Endothelial cell of umbilical vein (primary cell): ENCODE data around the gene CCDC183. TPM values are rescaled to one million over a fixed set of nuclear protein-coding genes. Genes with fewer than 3 reads are reported as not detected.

Experiments
- BruUV-seq: library from RNA; stranded (reverse); fragments of 400-500 nt; replicated peaks from 2 replicates; lab custom pipeline; 2021; lab: Mats Ljungman, UMichigan
- CTCF ChIA-PET: fragments of 300-600, 350-600 bp; sonication (Branson Sonifier 250); formaldehyde crosslinking; loops from one replicate; lab custom pipeline; 2021; ENCODE audit warnings: antibody characterized with exemption, inconsistent platforms; lab: Charles Lee
- POLR2A ChIA-PET: fragments of 300-600, 350-600 bp; sonication (Branson Sonifier 250); formaldehyde crosslinking; loops from one replicate; lab custom pipeline; 2021; ENCODE audit warnings: antibody characterized with exemption, inconsistent platforms; lab: Charles Lee
- DNase-seq: peaks from one replicate; pipeline ENCODE4 v3.0.0-alpha.2; 2011; ENCODE audit warnings: low read depth, low spot score
- FAIRE-seq: peaks from 2 replicates; lab custom pipeline; 2011; peaks lifted over from hg19 to GRCh38; lab: Jason Lieb, UNC
- H2AFZ ChIP-seq: 2 replicates; pipeline ENCODE4 v1.6.0; 2012; ENCODE audit warnings: low read depth, low read length, control low read depth, inconsistent platforms
- H3K27ac ChIP-seq: 2 replicates; pipeline ENCODE4 v1.5.1; 2011; ENCODE audit warnings: low read depth, mild to moderate bottlenecking, control low read depth, low read length, moderate library complexity; ENCODE audit not compliant: insufficient read depth
- H3K27me3 ChIP-seq, 2 experiments: 2 replicates each; pipeline versions ENCODE4 v1.6.0 to v1.6.1; 2011; ENCODE audit warnings: low read length in 2 of 2, mixed read lengths in 1 of 2; ENCODE audit not compliant: control insufficient read depth in 2 of 2, insufficient read depth in 2 of 2
- H3K36me3 ChIP-seq, 2 experiments: 2 replicates in 1 of 2; 3 replicates in 1 of 2; pipeline ENCODE4 v1.5.1; 2011; ENCODE audit warnings: low read length in 2 of 2, mild to moderate bottlenecking in 1 of 2, moderate library complexity in 1 of 2; ENCODE audit not compliant: control insufficient read depth in 2 of 2, insufficient read depth in 2 of 2; ENCODE audit errors: extremely low read depth in 1 of 2
- H3K4me1 ChIP-seq: 3 replicates; pipeline ENCODE4 v1.5.1; 2011; ENCODE audit warnings: mild to moderate bottlenecking, low read length; ENCODE audit not compliant: control insufficient read depth, insufficient read depth; ENCODE audit errors: extremely low read depth
- H3K4me2 ChIP-seq: 2 replicates; pipeline ENCODE4 v1.6.1; 2011; ENCODE audit warnings: low read length, control low read depth, mixed read lengths; ENCODE audit not compliant: insufficient read depth
- H3K4me3 ChIP-seq, 3 experiments: fragments of 200-600 bp in 1 of 3; sonication (generic), shearing (Covaris generic) in 1 of 3; replicated peaks in 1 of 3; 2 replicates each; pipeline ENCODE4 v1.5.1; 2011 to 2016; ENCODE audit warnings: control low read depth in 3 of 3, low read length in 3 of 3, mild to moderate bottlenecking in 2 of 3, inconsistent platforms in 1 of 3, low read depth in 1 of 3, moderate library complexity in 1 of 3; ENCODE audit not compliant: insufficient read depth in 1 of 3
- H3K79me2 ChIP-seq: 2 replicates; pipeline ENCODE4 v1.6.0; 2012; ENCODE audit warnings: low read length, inconsistent platforms; ENCODE audit not compliant: control insufficient read depth, insufficient read depth
- H3K9ac ChIP-seq: replicated peaks from 2 replicates; pipeline ENCODE3; 2011; ENCODE audit warnings: low read length, control low read depth; ENCODE audit not compliant: insufficient read depth; ENCODE audit errors: extremely low read depth
- H3K9me1 ChIP-seq: replicated peaks from 3 replicates; pipeline ENCODE4 v1.6.0; 2011; ENCODE audit warnings: mild to moderate bottlenecking, low read length; ENCODE audit not compliant: control insufficient read depth, insufficient read depth; ENCODE audit errors: extremely low read depth
- H3K9me3 ChIP-seq: replicated peaks from 2 replicates; pipeline ENCODE4 v1.5.1; 2012; ENCODE audit warnings: low read length, inconsistent platforms; ENCODE audit not compliant: control insufficient read depth, insufficient read depth
- H4K20me1 ChIP-seq: replicated peaks from 2 replicates; pipeline ENCODE3; 2011; ENCODE audit warnings: mild to moderate bottlenecking, low read length; ENCODE audit not compliant: control insufficient read depth, insufficient read depth; ENCODE audit errors: extremely low read depth
- EZH2 ChIP-seq: IDR thresholded peaks from 2 replicates; pipeline ENCODE4 v1.6.1; 2012; ENCODE audit warnings: borderline replicate concordance, low read depth, mild to moderate bottlenecking, moderate library complexity, low read length, inconsistent platforms; ENCODE audit not compliant: severe bottlenecking
- FOS ChIP-seq: IDR thresholded peaks from 2 replicates; pipeline ENCODE4 v1.6.1; 2011; ENCODE audit warnings: mild to moderate bottlenecking, low read length, moderate library complexity, borderline replicate concordance; ENCODE audit not compliant: insufficient read depth
- GATA2 ChIP-seq: IDR thresholded peaks from 2 replicates; pipeline ENCODE4 v1.7.0; 2011; ENCODE audit warnings: low read depth, mild to moderate bottlenecking, moderate library complexity, mixed read lengths, low read length; ENCODE audit not compliant: insufficient read length, insufficient read depth
- JUN ChIP-seq: IDR thresholded peaks from 2 replicates; pipeline ENCODE4 v1.6.1; 2011; ENCODE audit warnings: borderline replicate concordance, low read depth; ENCODE audit not compliant: insufficient read length, insufficient read depth
- MYC ChIP-seq: IDR thresholded peaks from one replicate; pipeline ENCODE4 v1.6.1; 2011; ENCODE audit warnings: mild to moderate bottlenecking, low read depth, low read length
- POLR2A ChIP-seq: IDR thresholded peaks from 2 replicates; pipeline ENCODE4 v1.6.1; 2012; ENCODE audit warnings: low read depth, mild to moderate bottlenecking, control low read depth, low read length
- POLR2AphosphoS5 ChIP-seq: IDR thresholded peaks from 2 replicates; pipeline ENCODE4 v1.6.1; 2012; ENCODE audit warnings: low read depth, mild to moderate bottlenecking, control low read depth, low read length, moderate library complexity; ENCODE audit not compliant: insufficient read depth
- dilution Hi-C: fragments of 300-500 bp; cut with MboI; formaldehyde crosslinking; loops from one replicate; pipeline ENCODE4 v1.15.0; 2019; ENCODE audit warnings: low sequenced_read_pairs; ENCODE audit not compliant: extremely low pct_ligation_motif_present
- intact Hi-C: fragments of 100-400 bp; cut with micrococcal nuclease; formaldehyde crosslinking; loops from one replicate; pipeline ENCODE4 v1.10.0; 2022
- polyA plus RNA-seq, 4 experiments: library from polyadenylated mRNA; depleted of rRNA in 3 of 4; stranded (reverse) in 3 of 4; unstranded in 1 of 4; fragments of >200 nt; gene quantifications; 2 replicates each; pipeline versions ENCODE4 v1.2.1 to v1.2.3, GENCODE V29; 2011 to 2012; ENCODE audit warnings: missing spikeins in 1 of 4
- total RNA-seq: library from RNA; stranded (reverse); gene quantifications from 2 replicates; pipeline ENCODE4 v1.2.3, GENCODE V29; 2021
- TF ChIP-seq, protein P1 (sequence below): IDR thresholded peaks from 2 replicates; pipeline ENCODE4 v1.6.1; 2011; ENCODE audit not compliant: insufficient read depth, insufficient read length
- TF ChIP-seq, protein P2 (sequence below), 2 donors: IDR thresholded peaks; 1 replicate in 1 of 2; 2 replicates in 1 of 2; pipeline ENCODE4 v1.5.1; 2011; ENCODE audit warnings: low read length in 2 of 2, mild to moderate bottlenecking in 2 of 2, moderate library complexity in 2 of 2, control low read depth in 1 of 2, inconsistent platforms in 1 of 2, low read depth in 1 of 2; ENCODE audit not compliant: insufficient read depth in 1 of 2; ENCODE audit errors: extremely low read depth in 1 of 2

Gene CCDC183
- total and polyA plus RNA-seq, 2 donors (not counting 3 experiments of a cell fraction or from before 2014, with no cell fraction given): 0.50 TPM; not detected in 1

DNA sequence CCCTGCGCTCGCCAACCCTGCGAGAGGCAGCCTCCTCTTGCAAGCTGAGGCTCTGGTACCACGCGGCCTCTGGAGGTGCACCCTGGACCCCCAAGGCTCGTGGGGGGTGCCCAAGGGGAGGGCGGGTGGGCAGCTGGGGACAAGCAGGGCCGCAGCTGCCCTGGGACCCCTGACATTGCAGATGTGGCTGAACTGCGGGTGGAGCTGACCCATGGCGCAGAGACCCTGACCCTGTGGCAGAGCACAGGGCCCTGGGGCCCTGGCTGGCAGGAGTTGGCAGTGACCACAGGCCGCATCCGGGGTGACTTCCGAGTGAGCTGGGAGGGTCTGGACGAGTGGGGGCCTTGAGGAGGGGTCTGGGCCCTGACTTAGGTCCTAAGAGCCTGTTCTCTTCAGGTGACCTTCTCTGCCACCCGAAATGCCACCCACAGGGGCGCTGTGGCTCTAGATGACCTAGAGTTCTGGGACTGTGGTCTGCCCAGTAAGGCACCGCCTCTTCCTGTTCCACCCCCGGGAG is 57.5 kb downstream of the CCDC183 start:
- BruUV-seq: no TSS peak
- no peaks in the 10 kb centered on the region for H3K9me3 ChIP-seq
- H3K4me3 ChIP-seq: no peak overlapping the region
- no peak for FAIRE-seq
- dilution Hi-C loops (no loop called here), intact Hi-C loops (no loop called here)
- H3K4me1 ChIP-seq: peaks cover 5% of the 10 kb centered on the region
- H3K27me3 ChIP-seq: no peaks in the 10 kb centered on the region
- DNase-seq: no peak
- ChIA-PET POLR2A (no interaction called here), CTCF (no interaction called here)
- TF ChIP-seq FOS (no peak), POLR2AphosphoS5 (no peak), EZH2 (no peak), JUN (no peak), POLR2A (no peak), MYC (no peak), GATA2 (no peak)
- TF ChIP-seq, protein P1, sequence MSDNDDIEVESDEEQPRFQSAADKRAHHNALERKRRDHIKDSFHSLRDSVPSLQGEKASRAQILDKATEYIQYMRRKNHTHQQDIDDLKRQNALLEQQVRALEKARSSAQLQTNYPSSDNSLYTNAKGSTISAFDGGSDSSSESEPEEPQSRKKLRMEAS: no peak
- TF ChIP-seq, protein P2, sequence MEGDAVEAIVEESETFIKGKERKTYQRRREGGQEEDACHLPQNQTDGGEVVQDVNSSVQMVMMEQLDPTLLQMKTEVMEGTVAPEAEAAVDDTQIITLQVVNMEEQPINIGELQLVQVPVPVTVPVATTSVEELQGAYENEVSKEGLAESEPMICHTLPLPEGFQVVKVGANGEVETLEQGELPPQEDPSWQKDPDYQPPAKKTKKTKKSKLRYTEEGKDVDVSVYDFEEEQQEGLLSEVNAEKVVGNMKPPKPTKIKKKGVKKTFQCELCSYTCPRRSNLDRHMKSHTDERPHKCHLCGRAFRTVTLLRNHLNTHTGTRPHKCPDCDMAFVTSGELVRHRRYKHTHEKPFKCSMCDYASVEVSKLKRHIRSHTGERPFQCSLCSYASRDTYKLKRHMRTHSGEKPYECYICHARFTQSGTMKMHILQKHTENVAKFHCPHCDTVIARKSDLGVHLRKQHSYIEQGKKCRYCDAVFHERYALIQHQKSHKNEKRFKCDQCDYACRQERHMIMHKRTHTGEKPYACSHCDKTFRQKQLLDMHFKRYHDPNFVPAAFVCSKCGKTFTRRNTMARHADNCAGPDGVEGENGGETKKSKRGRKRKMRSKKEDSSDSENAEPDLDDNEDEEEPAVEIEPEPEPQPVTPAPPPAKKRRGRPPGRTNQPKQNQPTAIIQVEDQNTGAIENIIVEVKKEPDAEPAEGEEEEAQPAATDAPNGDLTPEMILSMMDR (IDR thresholded peaks at IDR 0.05; ENCODE audit: extremely low read depth in 1 of 2, insufficient read depth in 1 of 2, low read depth in 1 of 2, low read length in 2 of 2): no peak
- H4K20me1 ChIP-seq: no peaks in the 10 kb centered on the region
- H3K27ac ChIP-seq: no peak overlapping the region
- H3K36me3 ChIP-seq: no peaks in the 10 kb centered on the region
- no peaks in the 10 kb centered on the region for H3K79me2 ChIP-seq
- H2AFZ ChIP-seq: no peak overlapping the region
- no peak overlapping the region for H3K4me2 ChIP-seq
- no peaks in the 10 kb centered on the region for H3K9me1 ChIP-seq
- no peak overlapping the region for H3K9ac ChIP-seq
